Measurements from ENCODE around the gene GDF7.

- no peak for TF ChIP-seq CTCF (IDR thresholded peaks at IDR 0.05 in 2 of 3, conservative IDR thresholded peaks at IDR 0.05 in 1 of 3; ENCODE audit: borderline replicate concordance in 1 of 3, insufficient read depth in 1 of 3, low read depth in 2 of 3, low read length in 2 of 3)
- no peak for TF ChIP-seq EZH2 (IDR thresholded peaks at IDR 0.05)
- no peak for TF ChIP-seq SIN3A (IDR thresholded peaks at IDR 0.05; ENCODE audit: low read depth)
These were observed 32.1 kb downstream of the GDF7 start for GRCh38 chr2:20698916-20699613.
